Right renal pelvis (tissue), 4 donors: ENCODE results near the gene ARX. TPM values are rescaled to one million over a fixed set of nuclear protein-coding genes. Genes with fewer than 3 reads are reported as not detected.

Experiments
- DNase-seq, 4 donors: peaks; one replicate each; pipeline ENCODE4 v3.0.0-alpha.2; 2013; ENCODE audit warnings: low read depth in 4 of 4, low spot score in 3 of 4, missing footprints in 1 of 4
- polyA plus RNA-seq, 4 donors: library from polyadenylated mRNA; unstranded; fragments of 120-200 nt; gene quantifications; one replicate each; pipeline ENCODE4 v1.2.1, GENCODE V29; 2013; ENCODE audit not compliant: insufficient read length in 4 of 4

The ARX gene
- polyA plus RNA-seq, 4 donors: not detected

DNA sequence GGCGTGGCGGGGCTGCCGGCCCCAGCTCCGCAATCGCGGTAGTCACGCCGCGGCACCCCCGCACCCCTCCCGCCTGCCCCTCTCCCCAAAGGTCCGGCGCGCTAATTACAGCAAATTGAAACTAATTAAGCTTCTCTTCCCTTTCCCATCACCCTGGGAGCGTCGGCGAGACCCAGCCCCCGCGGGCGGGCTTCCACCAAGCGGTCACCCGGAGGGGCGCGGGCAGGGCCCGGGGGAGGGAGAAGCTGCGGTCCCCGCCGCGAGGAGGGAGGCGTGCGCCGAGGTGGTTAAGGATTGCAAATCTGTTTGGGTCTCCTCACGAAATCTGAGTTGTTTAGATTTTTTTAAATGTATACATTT is 13.1 kb downstream of the ARX start:
- no peak for DNase-seq

DNA sequence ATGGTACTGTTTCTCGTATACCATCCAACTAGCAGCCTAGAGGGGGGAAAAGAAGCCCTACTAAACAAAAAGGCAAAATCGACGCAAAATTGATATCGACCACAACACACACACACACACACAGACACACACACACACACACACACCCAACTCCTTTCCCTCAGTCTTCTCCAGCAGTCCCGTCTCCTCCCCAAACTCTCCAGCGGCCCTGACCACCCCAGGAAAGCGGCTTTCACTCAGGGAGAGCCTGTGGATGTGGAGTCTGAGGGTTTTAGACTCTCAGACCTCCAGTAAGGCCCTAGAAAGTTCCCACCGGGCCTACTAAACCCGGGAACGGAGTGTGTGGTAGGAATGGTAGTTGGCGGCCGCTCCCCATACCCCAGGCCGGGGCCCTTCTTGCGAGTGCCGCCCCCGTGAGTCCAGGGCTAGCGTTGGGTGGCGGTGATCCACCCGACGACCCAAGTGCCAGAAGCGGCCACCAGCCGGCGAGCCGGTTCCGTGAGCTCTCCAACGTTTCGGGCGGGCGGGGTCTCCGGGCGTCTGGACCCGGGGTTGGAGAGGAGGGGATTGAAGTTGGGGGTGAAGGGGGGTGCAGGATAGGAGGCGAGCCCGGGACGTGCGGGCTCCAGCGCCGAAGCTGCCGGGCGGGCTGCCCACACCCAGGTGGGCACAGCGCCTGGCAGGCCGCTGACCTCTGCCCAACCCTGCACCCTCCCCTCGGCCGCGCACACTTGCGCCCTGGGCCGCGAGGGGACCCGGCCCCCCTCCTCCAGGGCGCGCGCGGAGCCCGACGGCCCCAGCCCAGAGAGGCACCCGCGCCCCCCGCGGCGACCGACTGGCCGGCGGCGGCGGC is 13.7 kb downstream of the ARX start:
- DNase-seq: no peak

DNA sequence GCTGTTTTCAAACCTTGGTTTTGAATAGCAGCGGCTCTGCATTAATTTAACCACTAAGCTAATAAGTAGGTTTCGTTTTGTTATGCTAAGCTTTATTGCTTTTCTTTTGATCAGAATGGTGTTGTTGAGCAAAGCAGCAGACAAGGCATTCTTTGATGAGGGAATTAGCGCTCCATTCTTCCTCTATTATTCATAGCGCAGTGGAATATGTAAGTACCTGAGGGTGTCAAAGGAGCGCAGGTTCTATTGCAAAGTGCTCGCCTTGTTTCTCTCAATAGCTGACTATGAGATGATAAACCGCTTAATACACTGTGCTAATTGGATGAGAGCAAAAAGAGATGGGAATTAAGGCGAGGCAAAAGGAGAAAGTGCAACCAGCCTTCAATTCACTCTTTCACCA is 16.3 kb downstream of the ARX start:
- DNase-seq: no peak

DNA sequence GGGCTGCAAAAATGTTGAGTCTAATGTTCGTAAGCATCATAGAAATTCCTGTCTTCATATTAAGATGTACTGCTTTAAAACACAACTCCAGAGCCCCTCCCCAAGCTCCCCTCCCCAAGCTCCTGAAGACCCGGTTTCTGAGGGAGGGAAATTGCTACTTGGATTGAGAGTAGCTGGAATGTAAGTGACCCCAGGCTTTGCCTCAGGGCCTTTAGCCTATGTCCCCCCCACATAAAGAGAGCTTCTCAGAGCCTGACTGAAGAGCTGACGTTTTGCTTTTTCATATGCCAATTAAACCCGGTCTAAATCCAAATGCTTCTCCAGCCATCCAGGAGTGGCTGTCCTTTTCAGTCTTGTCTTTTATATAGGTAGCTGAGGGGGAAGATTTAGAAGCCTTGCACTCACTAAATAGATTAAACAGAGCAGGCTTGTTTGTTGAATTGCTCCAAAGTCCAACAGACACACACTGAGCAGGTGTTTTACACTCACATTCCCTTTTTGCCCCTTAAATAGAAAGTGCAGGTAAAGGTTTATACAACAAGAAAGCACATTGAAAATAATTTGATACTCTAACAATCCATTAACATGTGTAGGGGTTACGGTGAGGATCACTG is 19.6 kb downstream of the ARX start:
- DNase-seq: no peak

DNA sequence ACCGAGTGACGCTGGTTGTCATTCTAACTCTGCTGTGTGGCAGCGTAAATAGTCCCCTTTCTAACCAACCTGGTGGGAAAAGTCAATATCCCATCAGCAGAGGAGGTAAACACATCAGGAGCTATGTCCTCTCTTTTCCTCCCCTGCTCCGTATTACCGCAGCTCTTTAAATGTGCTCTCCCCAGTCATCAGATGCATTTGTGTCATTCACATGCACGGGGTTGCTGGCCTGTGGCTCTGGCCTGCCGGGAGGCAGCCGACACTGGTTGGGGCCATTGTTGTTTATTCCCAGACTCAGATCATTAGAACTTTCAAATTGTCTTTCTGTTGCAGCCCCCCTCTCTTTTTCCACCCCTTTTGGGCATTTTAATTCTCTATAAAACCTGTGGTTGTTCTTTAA is 21.9 kb downstream of the ARX start:
- DNase-seq: no peak

DNA sequence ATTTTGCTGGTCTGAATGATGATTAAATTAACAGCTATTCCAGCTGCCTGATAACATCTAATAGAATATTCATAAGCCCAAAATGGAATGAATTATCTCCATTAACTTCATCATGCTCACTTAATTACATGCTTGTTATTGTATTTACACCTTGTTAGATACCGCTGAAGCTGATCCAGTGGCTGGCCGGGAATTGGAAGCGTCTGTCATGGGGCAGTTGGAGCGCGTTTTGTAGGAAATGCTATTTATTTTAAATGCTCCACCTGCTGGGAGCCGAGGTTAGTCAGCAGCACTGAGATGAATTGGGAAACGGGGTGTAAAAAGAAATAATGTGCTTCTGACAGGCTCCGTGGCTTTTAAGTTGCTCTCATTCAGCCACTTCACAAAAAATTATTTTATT is 25.2 kb downstream of the ARX start:
- DNase-seq: no peak

DNA sequence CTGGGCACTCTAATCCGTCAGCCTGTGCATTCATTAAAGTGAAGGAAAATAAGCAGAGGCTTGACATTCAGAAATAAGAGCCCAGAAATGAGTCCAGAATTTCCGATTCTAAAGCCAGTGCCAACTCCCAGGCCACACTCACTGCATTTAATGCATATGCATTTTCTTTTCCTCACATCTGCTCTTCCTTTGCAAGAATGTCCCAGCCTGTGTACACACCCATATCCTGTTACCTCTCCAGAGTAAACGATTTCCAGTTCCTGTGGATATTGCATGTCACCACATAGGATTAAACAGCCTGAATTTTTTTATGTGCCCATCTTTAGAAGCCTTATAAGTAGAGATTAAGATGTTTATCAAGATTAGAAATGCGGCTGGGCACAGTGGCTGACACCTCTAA is 27.5 kb downstream of the ARX start:
- DNase-seq: no peak

DNA sequence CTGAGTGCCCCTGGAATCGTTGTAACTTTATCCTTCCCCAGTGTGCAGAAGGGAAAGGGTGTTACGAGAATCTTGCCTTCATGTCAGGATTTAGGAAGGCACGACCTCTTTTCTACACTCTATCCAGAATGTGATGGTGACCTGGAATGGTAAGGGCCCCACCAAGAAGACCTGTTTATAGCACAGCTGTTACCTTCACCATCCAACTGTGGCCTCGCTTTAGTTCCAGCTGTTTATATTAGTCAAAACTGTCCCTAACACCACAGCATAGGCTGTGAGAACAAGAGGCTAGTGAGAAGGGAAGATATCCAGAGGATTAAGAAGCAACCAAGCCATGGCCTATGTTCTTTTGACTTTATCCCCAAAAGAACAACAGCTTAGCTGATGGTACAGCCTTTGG is 28.0 kb downstream of the ARX start:
- no peak for DNase-seq

DNA sequence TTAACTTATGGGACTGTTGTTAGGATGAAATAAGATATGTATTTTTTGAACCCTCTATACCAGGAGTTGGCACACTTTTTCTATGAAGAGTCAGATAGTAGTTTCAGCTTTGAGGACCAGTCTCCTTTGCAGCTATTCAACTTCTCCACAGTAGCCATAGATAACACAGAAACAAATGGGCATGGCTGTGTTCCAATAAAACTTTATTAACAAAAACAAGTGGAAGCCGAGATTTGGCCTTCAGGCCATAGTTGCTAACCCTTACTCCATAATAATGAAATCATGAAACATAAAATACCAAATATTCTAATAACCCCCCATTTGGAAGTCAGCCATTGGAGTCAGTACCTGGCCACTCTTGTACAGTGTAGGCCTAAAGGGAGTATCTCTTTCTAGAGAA is 30.6 kb downstream of the ARX start:
- no peak for DNase-seq

DNA sequence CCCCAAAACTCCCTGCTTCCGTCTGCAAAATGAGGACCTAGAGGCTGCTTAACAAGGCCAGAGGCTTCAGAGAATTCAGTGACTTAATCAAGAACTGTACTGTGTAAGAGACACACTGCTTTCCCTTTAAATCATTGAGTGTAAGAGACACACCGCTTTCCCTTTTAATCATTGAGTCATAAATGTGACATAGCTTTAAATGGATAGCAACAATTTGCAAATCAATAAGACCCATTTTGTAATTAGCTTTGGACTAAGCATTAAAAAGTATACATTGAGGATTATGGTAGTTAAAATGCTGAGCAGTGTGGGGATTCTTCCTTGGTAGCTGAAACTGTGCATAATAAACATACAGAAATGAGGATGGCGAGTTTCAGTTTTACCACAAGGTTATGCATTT is 31.8 kb downstream of the ARX start:
- DNase-seq: no peak

DNA sequence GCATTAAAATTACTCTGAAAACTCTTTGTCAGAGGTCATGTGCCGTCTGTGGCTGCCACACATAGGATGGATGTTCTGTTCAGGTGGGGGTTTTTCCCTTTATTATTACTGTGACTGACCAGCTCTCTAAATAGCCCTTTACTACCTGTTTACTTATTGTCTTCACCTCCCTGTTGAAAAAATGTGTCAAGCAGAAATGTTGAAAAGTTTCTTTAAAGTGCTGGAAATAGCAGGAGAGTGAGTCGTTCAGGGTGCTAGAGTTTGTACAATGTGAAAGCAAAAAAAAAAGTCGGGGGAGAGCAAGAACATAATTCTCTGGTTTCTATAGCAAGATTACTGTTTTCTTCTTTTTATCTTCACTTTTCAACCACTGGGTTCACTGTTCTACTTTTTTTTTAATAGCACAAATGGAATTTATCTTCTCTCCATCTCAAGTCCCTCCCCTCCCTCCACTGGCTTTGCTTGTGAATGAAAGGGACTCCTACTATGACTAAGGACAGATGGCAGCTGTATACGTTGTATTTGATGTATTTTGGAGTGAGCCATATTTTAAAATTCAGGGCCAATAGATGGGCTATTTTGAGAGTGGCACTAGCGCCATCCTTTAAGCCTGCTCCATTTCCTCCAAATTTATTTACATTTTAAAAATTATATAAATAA is 33.3 kb downstream of the ARX start:
- DNase-seq: no peak

DNA sequence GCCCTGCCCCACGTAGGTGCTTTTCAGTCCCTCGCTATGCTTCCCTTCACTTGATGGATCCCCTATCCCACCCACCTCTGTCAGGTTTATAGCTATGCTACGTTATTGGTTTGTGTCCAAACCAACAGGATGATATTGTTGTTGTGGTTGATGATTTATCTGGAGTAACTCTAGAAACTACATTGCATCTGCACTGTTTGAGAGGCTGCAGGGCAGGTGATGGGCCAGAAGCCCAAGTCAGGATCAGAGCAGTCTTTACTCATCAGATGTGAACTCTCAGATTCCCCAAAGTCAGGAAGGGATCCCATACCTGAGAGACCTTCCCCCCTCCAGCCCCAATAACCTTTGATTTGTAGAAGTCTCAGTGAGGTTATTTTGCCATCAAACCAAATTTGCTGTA is 34.7 kb downstream of the ARX start:
- no peak for DNase-seq

DNA sequence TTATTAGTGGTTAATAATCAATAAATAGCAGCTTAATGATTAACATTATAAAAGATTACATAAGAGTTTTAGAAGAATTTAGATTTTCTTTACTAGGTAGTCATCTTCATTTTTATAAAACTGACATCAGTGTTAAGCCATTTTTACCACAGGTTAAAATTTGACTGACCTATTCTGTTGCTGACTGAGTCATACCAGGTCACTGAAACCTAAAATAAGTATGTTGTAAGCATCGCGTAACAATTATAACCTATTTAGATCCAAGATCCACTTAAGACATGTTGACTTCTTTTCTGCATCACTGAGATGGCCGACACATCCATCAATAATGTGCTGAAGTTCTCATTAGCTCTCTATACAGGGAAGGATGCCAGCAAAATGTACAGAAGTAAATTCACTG is 36.7 kb downstream of the ARX start:
- DNase-seq: no peak

DNA sequence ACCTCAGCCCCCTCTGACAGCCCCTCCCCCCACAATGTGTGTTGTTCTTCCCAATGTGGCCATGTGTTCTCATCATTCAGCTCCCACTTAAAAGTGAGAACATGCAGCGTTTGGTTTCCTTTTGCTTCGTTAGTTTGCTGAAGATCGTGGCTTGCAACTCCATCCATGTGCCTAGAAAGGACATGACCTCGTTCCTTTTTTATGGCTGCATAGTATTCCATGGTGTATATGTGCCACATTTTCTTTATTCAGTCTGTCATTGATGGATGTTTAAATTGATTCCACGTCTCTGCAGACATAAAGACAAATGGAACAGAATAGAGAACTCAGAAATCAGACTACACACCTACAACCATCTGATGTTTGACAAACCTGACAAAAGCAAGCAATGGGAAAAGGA is 46.0 kb downstream of the ARX start:
- no peak for DNase-seq

DNA sequence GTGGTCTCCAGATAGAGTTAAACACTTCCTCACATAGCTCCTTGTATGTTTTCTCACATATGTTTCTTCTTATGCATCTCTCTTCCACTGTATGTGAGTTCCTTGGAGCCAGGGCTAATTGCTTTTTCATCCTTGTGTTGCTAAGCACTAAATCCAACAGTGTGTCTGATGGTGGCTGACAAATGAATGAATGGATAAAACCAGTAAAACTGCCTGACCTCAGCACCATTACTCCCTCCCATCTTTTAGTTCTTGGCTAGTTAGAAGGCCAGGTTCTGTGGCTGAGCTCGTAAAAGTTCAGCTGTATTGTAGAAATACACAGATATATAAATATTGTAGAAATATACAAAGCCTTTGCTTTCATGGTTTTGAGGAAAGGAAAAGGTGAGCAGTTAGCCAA is 50.4 kb downstream of the ARX start:
- no peak for DNase-seq

DNA sequence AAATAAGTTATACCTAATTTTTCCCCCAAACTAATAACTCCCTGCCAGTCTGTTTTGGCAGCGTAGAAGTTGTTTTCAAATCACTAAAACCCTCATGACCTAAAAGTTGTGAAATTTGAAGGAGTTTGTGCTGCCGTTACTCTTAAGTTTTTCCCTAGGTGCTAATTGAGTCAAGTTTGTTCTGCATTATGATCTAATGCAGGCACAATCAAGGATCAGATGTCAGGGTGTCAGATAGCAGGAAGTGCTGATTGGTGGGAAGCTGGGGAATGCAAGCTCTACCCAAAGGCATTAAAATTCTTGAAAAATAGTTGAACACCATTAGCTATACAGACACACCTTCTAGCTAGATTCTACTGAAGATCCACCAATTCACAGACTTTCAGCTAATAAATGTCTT is 51.9 kb downstream of the ARX start:
- DNase-seq: no peak

DNA sequence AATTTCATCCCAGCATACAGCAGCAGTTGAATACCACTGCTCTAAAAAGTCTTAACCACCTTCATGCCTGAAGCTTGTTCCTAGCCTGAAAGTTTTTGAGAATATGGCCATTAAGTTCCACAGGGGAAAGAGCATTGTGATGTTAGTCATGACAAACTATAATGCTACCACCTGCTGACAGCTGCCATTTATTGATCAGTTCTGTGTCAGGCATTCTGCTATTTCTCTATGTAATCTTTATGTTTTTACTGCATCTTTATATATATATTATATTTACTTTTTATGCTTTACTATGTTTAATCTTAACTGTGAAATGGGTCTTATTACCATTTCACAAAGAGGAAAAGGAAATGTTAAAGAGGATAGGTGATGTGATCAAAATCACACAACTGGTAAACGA is 54.0 kb downstream of the ARX start:
- DNase-seq: no peak

DNA sequence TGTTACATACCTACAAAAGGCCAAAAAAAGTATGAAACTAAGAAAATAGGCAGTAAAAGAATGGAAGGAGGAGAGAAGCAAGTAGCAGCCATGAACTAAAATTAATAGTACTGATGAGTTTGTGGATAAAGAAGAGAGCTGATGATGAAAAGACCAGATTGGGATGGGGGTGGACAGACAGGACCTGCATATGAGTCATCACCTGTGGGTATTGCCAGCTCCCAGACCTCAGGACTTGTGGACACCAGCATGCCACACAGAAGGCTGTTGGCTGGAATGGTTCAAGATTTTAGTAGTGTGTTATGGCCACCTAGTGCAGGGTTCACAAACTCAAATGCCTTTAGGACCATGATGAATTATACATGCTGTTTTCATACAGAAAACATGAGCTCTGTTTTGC is 58.9 kb downstream of the ARX start:
- no peak for DNase-seq

DNA sequence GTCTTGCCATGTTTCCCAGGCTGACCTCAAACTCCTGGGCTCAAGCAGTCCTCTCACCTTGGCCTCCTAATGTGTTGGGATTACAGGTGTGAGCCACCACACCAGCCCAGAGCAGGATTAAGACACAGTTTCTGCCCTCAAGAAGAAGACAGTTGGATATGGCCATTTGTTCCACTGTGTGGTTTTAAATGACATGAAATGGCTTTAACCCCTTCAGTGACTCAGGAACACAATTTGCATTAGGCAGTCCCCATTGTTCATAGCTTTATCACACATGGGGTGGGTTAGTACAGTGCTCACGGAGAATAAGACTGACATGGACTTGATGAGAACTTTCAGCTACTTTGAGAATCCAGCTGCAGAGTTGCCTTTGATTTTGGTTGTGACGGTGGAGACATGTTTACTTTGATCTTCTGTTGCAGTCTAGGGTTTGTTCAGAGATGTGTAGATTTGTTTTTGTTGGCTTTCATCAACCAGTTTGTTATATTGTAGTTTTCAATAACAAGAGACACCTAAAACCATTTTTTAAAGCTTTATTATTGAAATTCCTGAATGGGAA is 60.3 kb downstream of the ARX start:
- no peak for DNase-seq

DNA sequence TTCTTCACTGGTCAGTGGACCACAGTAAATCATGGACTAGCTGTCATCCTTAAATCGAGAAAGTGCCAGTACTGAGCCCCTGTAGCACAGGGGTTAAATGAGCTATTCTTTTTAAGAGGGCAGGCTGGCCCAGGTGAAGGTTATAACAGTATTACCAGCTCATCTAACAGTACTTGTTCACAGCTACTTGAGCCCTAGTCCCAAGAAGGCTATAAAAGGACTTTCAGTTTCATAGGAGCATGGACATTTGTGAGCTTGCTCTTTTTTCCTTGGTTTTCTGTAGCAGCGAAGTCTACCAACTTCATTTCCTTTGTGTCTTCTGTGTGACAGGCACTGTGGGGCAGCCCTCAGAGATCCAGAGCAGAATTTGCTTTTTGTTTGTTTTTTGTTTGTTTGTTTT is 61.0 kb downstream of the ARX start:
- DNase-seq: no peak
